ENCODE data around the gene CHAC2.
"Not testable (repeated sequence)": the region's sequence is repeated elsewhere in the genome, so short reads cannot be mapped to it uniquely, and the experiment has no call there.

The CHAC2 gene

DNA sequence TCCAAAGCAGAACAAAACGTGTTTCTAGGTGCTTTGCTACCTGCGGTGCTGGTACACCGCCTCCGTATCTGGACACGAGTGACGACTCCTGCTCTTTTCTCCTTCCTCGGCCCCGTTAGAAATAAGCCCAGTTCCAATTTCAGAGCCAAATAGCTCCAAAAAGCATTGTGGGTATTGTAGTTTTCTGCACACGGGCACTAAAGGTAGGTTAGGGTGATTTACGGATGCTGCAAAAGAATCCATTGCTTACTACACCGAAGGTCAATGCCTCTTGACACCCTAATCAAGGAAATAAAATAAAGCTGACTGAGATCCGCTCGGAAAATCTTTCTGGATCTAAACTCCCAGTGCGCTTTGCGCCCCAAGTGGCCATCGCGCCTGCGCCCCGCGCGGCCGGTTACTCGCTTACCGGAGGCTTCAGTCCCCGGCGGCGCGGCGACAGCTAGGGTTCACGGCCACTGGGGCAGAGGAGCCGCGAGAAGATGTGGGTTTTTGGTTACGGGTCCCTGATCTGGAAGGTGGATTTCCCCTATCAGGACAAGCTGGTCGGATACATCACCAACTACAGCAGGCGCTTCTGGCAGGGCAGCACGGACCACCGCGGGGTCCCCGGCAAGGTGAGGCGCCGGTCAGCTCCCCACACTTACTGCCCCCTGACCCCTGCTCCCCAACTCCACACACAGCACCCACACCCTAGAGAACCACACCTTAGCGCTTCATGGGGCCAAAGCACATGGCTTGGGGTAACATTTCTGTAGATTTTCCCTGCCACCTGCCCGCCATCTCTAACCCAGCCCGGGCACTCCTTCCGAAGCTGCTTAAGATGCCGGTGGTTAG lies at the start of gene CHAC2:
Gene CHAC2 (plus strand): TSS at position 400 of the 837 bp plus-strand sequence. CDS start 83 bp downstream, at position 483.
- DNase-seq (ENCODE audit: low spot score): peak; percentile 83
- TF ChIP-seq, protein P1, sequence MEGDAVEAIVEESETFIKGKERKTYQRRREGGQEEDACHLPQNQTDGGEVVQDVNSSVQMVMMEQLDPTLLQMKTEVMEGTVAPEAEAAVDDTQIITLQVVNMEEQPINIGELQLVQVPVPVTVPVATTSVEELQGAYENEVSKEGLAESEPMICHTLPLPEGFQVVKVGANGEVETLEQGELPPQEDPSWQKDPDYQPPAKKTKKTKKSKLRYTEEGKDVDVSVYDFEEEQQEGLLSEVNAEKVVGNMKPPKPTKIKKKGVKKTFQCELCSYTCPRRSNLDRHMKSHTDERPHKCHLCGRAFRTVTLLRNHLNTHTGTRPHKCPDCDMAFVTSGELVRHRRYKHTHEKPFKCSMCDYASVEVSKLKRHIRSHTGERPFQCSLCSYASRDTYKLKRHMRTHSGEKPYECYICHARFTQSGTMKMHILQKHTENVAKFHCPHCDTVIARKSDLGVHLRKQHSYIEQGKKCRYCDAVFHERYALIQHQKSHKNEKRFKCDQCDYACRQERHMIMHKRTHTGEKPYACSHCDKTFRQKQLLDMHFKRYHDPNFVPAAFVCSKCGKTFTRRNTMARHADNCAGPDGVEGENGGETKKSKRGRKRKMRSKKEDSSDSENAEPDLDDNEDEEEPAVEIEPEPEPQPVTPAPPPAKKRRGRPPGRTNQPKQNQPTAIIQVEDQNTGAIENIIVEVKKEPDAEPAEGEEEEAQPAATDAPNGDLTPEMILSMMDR (IDR thresholded peaks at IDR 0.05; ENCODE audit: extremely low read depth, missing control alignments): no peak

DNA sequence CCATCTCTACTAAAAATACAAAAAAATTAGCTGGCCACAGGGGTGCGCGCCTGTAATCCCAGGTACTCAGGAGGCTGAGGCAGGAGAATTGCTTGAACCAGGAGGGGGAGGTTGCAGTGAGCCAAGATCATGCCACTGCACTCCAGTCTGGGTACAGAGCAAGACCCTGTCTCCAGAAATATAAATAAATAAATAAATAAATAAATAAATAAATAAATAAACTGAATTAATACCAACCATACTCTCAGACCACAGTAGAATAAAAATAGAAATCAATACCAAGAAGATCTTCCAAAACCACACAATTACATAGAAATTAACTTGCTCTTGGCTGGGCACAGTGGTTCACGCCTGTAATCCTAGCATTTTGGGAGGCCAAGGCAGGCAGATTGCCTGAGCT lies 46.7 kb upstream of the CHAC2 start:
- not testable (repeated sequence) for DNase-seq (ENCODE audit: low spot score)

DNA sequence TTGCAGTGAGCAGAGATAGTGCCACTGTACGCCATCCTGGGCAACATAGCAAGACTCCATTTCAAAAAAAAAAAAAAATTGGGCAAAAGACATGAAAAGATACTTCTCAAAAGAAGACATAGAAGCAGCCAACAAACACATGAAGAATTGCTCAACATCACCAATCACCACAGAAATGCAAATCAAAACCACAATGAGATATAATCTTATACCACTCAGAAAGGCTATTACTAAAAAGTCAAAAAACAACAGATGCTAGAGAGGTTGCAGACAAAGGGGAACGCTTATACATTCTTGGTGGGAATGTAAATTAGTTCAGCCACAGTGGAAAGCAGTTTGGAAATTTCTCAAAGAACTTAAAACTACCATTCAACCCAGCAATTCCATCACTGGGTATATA lies 43.1 kb upstream of the CHAC2 start:
- TF ChIP-seq, protein P1 (IDR thresholded peaks at IDR 0.05; ENCODE audit: extremely low read depth, missing control alignments): no peak
- no peak for DNase-seq (ENCODE audit: low spot score)

DNA sequence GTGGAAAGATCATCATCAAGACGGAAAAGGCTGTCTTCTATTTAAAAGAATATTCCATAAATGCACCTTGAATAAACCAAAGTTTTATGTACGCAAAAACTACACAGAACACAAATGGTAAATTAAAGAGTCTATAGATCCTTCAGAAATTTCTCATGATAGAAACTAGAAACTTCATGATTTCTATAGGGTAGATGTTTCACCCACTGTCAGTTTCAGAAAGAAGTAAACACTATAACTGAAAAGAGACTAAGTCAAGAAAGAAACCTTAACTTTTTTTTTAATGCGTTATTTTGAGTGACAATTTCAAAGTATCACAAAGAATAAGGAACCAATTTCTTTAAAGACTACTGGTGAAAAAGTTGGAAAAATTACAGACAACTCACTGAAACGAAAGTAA lies 41.9 kb upstream of the CHAC2 start:
- DNase-seq (ENCODE audit: low spot score): no peak
- TF ChIP-seq, protein P1 (IDR thresholded peaks at IDR 0.05; ENCODE audit: extremely low read depth, missing control alignments): no peak

DNA sequence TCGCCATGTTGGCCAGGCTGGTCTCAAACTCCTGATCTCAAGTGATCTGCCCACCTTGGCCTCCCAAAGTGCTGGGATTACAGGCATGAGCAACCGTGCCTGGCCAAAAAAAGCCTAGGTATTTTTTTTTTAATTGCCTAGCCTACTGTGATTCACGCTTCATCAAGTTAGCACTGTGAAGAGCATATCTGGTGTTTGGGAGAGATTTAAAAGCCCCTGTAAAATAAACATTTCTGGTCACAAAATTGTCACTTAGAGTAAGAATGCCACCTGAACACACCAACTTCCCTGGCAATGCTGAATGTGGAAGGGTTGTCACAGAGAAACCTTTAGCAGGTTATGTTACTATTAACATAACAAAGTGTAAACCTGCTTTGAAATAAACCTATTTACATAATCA lies 39.7 kb upstream of the CHAC2 start:
- TF ChIP-seq, protein P1 (IDR thresholded peaks at IDR 0.05; ENCODE audit: extremely low read depth, missing control alignments): no peak
- DNase-seq (ENCODE audit: low spot score): no peak

DNA sequence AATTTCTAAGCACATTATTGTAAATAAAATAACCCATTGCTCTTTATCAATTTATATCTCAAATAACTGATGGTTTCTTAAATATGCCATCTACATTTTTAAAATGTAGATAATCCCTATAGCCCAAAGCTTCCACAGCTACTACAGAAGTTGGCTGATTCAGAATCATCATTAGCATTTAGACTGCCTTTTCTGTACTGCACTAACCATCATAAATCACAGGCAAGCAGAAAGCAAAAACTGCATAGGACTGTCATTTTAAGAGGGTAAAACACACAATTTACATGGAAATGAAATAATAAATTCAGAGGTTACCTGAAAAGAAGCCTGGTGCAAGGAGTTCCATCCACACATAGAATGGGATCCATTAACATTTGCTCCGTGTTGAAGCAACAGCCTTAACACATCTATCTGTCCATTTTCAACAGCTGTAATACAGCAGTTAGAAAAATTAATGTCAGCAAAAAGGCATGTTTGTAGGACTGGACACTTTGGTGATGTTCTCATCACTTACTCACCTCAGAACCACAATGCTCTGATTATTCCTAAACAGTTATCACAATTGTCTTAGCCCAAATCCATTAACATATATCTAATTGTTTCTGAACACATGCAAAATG lies 38.4 kb upstream of the CHAC2 start:
- TF ChIP-seq, protein P1 (IDR thresholded peaks at IDR 0.05; ENCODE audit: extremely low read depth, missing control alignments): no peak
- no peak for DNase-seq (ENCODE audit: low spot score)

DNA sequence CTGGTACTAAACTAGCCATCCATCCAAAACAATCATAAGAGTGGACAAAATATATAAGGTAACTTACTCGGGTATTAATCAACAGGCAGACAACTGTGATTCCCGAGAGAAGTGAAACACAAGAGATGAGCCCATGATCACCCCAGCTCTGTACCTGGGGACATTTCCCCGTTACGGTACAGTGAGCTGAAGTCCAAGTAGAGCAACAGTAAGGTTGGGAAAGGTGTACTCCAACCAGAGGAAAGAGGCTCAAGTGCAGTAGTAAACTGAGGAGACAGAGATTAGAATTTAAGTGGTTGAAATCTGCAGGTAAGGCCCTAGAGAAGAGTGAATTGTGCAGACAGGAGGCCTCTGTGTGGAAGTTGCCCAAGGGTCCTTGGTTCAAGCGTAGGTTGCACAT lies 30.5 kb upstream of the CHAC2 start:
- TF ChIP-seq, protein P1 (IDR thresholded peaks at IDR 0.05; ENCODE audit: extremely low read depth, missing control alignments): no peak

More for the DNA sequence above, 30.5 kb upstream of the CHAC2 start:
- DNase-seq (ENCODE audit: low spot score): no peak

Measured in GM20000 (cell line).